Thyroid gland (tissue), 4 donors: ENCODE results near the gene UBE2D1.

Experiments used
- CTCF ChIP-seq, 6 experiments: fragments of 200-600 bp in 3 of 6; fragments of 450-650 bp in 3 of 6; sonication (generic) in 3 of 6; IDR thresholded peaks; one replicate each; pipeline ENCODE4 v1.5.1; 2016 to 2019; ENCODE audit warnings: antibody characterized with exemption in 6 of 6, mild to moderate bottlenecking in 2 of 6, inconsistent platforms in 1 of 6, moderate library complexity in 1 of 6
- POLR2A ChIP-seq, 2 donors: fragments of 450-650 bp; IDR thresholded peaks; one replicate each; pipeline ENCODE4 v1.6.1; 2017; ENCODE audit warnings: antibody characterized with exemption in 2 of 2, mild to moderate bottlenecking in 2 of 2, moderate library complexity in 1 of 2

DNA sequence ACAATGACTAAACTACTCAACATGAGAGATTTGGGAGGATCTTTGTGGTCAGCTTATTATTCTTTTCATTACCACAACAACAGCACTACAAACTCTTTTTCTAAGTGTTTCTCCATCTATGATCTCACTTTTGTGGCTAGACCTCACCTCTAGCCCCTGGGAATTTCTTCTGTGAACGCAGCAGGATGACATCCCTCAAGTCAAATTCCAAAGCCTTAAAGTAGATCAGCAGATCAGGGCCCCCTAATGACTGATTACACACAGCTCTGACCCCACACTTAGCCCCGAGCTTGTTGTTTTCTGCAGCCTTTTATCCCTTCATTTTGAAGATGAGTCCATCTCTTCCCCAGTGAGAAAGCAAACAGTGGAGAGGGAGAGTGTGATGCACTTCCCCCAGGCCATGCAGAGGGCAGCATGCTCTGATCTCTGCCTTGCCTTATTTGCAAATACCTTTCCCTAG, 77.7 kb downstream of the UBE2D1 start:
- TF ChIP-seq CTCF (IDR thresholded peaks at IDR 0.05) (no peak), POLR2A (IDR thresholded peaks at IDR 0.05) (no peak)
